K562 (cell line): ENCODE measurements around the gene SLC25A11. TPM values are rescaled to one million over a fixed set of nuclear protein-coding genes. Genes with fewer than 3 reads are reported as not detected.

Experiments
- CHAMP1 ChIP-seq: fragments of 450-650 bp; IDR thresholded peaks from 2 replicates; pipeline ENCODE4 v1.6.1; 2016; ENCODE audit warnings: mild to moderate bottlenecking
- ELF1 ChIP-seq: fragments of 200-800 bp; sonication (Bioruptor generic); IDR thresholded peaks from 2 replicates; pipeline ENCODE4 v1.6.1; 2016; ENCODE audit warnings: missing genetic modification characterization, missing compliant biosample characterization
- ETV1 ChIP-seq: fragments of 450-650 bp; conservative IDR thresholded peaks from 2 replicates; pipeline ENCODE4 v1.6.1; 2016; ENCODE audit warnings: missing genetic modification characterization, control low read depth, low read depth, missing compliant biosample characterization
- EZH2 ChIP-seq: IDR thresholded peaks from 2 replicates; pipeline ENCODE4 v1.6.1; 2012; ENCODE audit warnings: low read depth, mild to moderate bottlenecking, inconsistent platforms, low read length, borderline replicate concordance
- HLTF ChIP-seq: fragments of 450-650 bp; IDR thresholded peaks from 2 replicates; pipeline ENCODE4 v1.6.1; 2016
- MCM3 ChIP-seq: fragments of 450-650 bp; IDR thresholded peaks from 2 replicates; pipeline ENCODE4 v1.6.1; 2016
- MXI1 ChIP-seq: IDR thresholded peaks from 2 replicates; pipeline ENCODE4 v1.6.1; 2011; ENCODE audit warnings: low read depth, mild to moderate bottlenecking, improper control_type of control experiment, low read length
- NCOA2 ChIP-seq, 2 experiments: fragments of 450-650 bp; IDR thresholded peaks; 2 replicates each; pipeline ENCODE4 v1.6.1; 2018; ENCODE audit warnings: mild to moderate bottlenecking in 2 of 2, moderate library complexity in 1 of 2; ENCODE audit not compliant: partially characterized antibody in 2 of 2
- SMARCC2 ChIP-seq: fragments of 450-650 bp; IDR thresholded peaks from 2 replicates; pipeline ENCODE4 v1.6.1; 2017; ENCODE audit warnings: antibody characterized with exemption, moderate library complexity, mild to moderate bottlenecking, low read depth
- ZBTB49 ChIP-seq: sonication (generic); formaldehyde crosslinking; IDR thresholded peaks from 2 replicates; pipeline ENCODE4 v1.8.0; 2022; ENCODE audit warnings: missing genetic modification reagents, mild to moderate bottlenecking, borderline replicate concordance
- ZKSCAN3 ChIP-seq: fragments of 250-450 bp; sonication (Bioruptor Pico); IDR thresholded peaks from 2 replicates; pipeline ENCODE4 v1.4.0; 2020
- ZNF143 ChIP-seq: sonication (generic); formaldehyde crosslinking; IDR thresholded peaks from 2 replicates; pipeline ENCODE4 v1.9.0; 2022; ENCODE audit warnings: mild to moderate bottlenecking, missing genetic modification reagents
- ZNF76 ChIP-seq: fragments of 250-450 bp; sonication (Bioruptor Pico); IDR thresholded peaks from 2 replicates; pipeline ENCODE4 v1.4.0; 2020; ENCODE audit warnings: mild to moderate bottlenecking, moderate library complexity, borderline replicate concordance
- ZNF785 ChIP-seq: fragments of 250-450 bp; sonication (Bioruptor Pico); IDR thresholded peaks from 2 replicates; pipeline ENCODE4 v1.4.0; 2020; ENCODE audit warnings: mild to moderate bottlenecking
- polyA plus RNA-seq, 8 experiments: library from polyadenylated mRNA; depleted of rRNA in 4 of 8; stranded (reverse) in 5 of 8; unstranded in 3 of 8; fragments of >200 nt; fragmentation: Nextera tagmentation in 2 of 8; fragmentation: Illumina TruSeq in 1 of 8; extraction: Ambion mirVana in 2 of 8; extraction: Trizol in 1 of 8; gene quantifications; 2 replicates each; pipeline versions ENCODE4 v1.2.1 to v1.2.3, GENCODE V29; 2011 to 2014; ENCODE audit warnings: inconsistent platforms in 1 of 8, missing spikeins in 1 of 8
- total RNA-seq, 7 experiments: library from RNA; depleted of rRNA in 6 of 7; stranded (reverse); fragments of >200 nt in 6 of 7; fragmentation: Illumina TruSeq in 2 of 7; extraction: Trizol in 2 of 7; gene quantifications; 2 replicates each; pipeline versions ENCODE4 v1.2.1 to v1.2.3, GENCODE V29; 2011 to 2021; ENCODE audit warnings: low replicate concordance in 1 of 7
- TF ChIP-seq, protein P1 (sequence below): sonication (generic); formaldehyde crosslinking; IDR thresholded peaks from 2 replicates; pipeline ENCODE4 v1.9.0; 2022; ENCODE audit warnings: mild to moderate bottlenecking, missing genetic modification reagents
- TF ChIP-seq, protein P2 (sequence below), 2 experiments: fragments of 150-350 bp in 1 of 2; IDR thresholded peaks; 2 replicates each; pipeline ENCODE4 v1.6.1; 2012 to 2016; ENCODE audit warnings: low read depth in 2 of 2, low read length in 2 of 2, mild to moderate bottlenecking in 1 of 2, moderate library complexity in 1 of 2

SLC25A11 gene
- total and polyA plus RNA-seq, 9 of the 15 experiments (the other 6 are each of a cell fraction or from before 2014, with no cell fraction given), result 3.1 to 56.7 (median 32.9) TPM

DNA sequence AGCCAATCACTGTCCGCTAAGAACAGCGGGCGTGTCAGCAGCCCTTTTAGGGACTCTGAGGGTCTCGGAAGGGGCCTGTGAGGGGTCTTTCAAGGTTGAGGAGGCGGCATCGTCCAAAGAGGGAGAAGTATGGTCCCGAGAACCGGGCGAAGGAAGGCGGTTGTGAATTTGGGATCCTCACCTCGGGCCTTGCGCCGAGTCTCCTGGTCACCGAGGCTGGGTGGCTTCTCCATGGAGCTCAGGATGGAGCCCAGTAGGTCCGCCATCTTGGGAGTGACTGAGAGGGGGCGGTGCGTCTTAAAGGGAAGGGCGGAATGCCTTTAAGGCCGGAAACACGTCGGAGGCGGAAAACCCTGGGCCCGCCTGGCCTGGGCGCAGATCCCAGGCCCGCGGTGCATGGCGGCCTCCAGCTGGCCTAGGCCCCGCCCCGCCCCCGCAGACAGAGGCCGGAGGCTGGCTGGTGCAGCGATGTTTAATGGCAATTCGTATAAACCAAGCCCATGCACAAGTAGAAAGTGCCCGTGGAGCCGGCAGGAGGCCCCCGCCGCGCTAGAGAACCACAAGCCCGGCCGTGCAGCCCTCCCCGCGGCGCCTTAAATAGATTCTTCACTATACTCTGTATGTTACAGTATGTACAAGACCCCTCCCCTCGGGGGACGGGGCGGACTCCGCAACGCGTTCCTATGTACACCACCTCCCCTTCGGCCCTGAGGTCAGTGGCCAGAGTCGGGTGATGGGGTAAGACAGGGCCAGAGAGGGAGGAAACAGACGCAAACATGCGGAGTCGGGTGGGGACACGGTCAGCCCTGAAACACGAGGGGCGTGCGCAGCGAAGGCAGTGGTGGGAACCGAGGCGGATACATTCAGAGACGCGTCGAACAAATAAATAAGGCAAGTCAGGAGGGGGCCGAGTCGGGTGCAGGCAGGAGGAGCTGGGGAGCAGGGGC, 28.0 kb upstream of the SLC25A11 start, which contains the start of gene SPAG7 (continued):
- TF ChIP-seq NCOA2 (IDR thresholded peaks at IDR 0.05; ENCODE audit: partially characterized antibody in 2 of 2) (no peak), ZBTB49 (CRISPR knock-in tag) (no peak), ZKSCAN3 (CRISPR knock-in tag) (no peak), CHAMP1 (no peak), ZNF76 (CRISPR knock-in tag) (no peak), ETV1 (tag) (peak; percentile 26; the same call in 1 of the 2 replicates), ELF1 (no peak), EZH2 (no peak), ZNF785 (CRISPR knock-in tag) (no peak), MXI1 (no peak), SMARCC2 (no peak), HLTF (no peak), MCM3 (no peak), ZNF143 (CRISPR knock-in tag) (no peak)
- TF ChIP-seq, protein P1, sequence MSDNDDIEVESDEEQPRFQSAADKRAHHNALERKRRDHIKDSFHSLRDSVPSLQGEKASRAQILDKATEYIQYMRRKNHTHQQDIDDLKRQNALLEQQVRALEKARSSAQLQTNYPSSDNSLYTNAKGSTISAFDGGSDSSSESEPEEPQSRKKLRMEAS (CRISPR knock-in tag), result no peak
- TF ChIP-seq, protein P2, sequence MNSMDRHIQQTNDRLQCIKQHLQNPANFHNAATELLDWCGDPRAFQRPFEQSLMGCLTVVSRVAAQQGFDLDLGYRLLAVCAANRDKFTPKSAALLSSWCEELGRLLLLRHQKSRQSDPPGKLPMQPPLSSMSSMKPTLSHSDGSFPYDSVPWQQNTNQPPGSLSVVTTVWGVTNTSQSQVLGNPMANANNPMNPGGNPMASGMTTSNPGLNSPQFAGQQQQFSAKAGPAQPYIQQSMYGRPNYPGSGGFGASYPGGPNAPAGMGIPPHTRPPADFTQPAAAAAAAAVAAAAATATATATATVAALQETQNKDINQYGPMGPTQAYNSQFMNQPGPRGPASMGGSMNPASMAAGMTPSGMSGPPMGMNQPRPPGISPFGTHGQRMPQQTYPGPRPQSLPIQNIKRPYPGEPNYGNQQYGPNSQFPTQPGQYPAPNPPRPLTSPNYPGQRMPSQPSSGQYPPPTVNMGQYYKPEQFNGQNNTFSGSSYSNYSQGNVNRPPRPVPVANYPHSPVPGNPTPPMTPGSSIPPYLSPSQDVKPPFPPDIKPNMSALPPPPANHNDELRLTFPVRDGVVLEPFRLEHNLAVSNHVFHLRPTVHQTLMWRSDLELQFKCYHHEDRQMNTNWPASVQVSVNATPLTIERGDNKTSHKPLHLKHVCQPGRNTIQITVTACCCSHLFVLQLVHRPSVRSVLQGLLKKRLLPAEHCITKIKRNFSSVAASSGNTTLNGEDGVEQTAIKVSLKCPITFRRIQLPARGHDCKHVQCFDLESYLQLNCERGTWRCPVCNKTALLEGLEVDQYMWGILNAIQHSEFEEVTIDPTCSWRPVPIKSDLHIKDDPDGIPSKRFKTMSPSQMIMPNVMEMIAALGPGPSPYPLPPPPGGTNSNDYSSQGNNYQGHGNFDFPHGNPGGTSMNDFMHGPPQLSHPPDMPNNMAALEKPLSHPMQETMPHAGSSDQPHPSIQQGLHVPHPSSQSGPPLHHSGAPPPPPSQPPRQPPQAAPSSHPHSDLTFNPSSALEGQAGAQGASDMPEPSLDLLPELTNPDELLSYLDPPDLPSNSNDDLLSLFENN (IDR thresholded peaks at IDR 0.05; ENCODE audit: low read depth in 2 of 2, low read length in 2 of 2), result no peak
